Anterior cingulate cortex (tissue), 58 donors: Measurements from ENCODE around the gene IFNAR2.
"Not testable (repeated sequence)": the region's sequence is repeated elsewhere in the genome, so short reads cannot be mapped to it uniquely, and the experiment has no call there.

Experiments
- DNase-seq, 58 donors: peaks; one replicate each; lab custom pipeline; 2025; lab: John Stamatoyannopoulos, UW

IFNAR2 gene

GRCh38 chr21:33212159-33212851 is 17.4 kb upstream of the IFNAR2 start:
- peak in 8 of 58 donors; percentile 8 to 67 (median 22) for DNase-seq

GRCh38 chr21:33214056-33214455 is 15.7 kb upstream of the IFNAR2 start:
- DNase-seq = no peak

- no peak for DNase-seq
Measured at GRCh38 chr21:33217138-33217520, 12.6 kb upstream of the IFNAR2 start.

- no peak for DNase-seq
Measured at GRCh38 chr21:33219300-33219699, 10.4 kb upstream of the IFNAR2 start.

- no peak for DNase-seq
Measured at GRCh38 chr21:33219954-33220353, 9.8 kb upstream of the IFNAR2 start.

GRCh38 chr21:33225376-33225775 is 4.4 kb upstream of the IFNAR2 start:
- not testable (repeated sequence) for DNase-seq

GRCh38 chr21:33228455-33228854 is 1.3 kb upstream of the IFNAR2 start:
- no peak for DNase-seq

- DNase-seq = no peak
Measured at GRCh38 chr21:33229099-33229783, 497 bp upstream of the IFNAR2 start.

- peak in 46 of 58 donors; percentile 9 to 74 (median 46) for DNase-seq
Measured at GRCh38 chr21:33230545-33231324, 997 bp downstream of the IFNAR2 start.

- DNase-seq = no peak
Measured at GRCh38 chr21:33231526-33231925, 1.8 kb downstream of the IFNAR2 start.

GRCh38 chr21:33232291-33233034 is 2.7 kb downstream of the IFNAR2 start:
- DNase-seq = no peak

GRCh38 chr21:33234635-33235520 is 5.1 kb downstream of the IFNAR2 start:
- DNase-seq = no peak

- no peak for DNase-seq
Measured at GRCh38 chr21:33236013-33236686, 6.4 kb downstream of the IFNAR2 start.

GRCh38 chr21:33236766-33237165 is 7.0 kb downstream of the IFNAR2 start:
- DNase-seq = no peak

GRCh38 chr21:33237486-33237885 is 7.7 kb downstream of the IFNAR2 start:
- DNase-seq = no peak

- DNase-seq = no peak
Measured at GRCh38 chr21:33238146-33238545, 8.4 kb downstream of the IFNAR2 start.

- DNase-seq = no peak
Measured at GRCh38 chr21:33238565-33239255, 9.0 kb downstream of the IFNAR2 start.

GRCh38 chr21:33239559-33240127 is 9.9 kb downstream of the IFNAR2 start:
- not testable (repeated sequence) for DNase-seq
